Measurements from ENCODE around the gene FBXL20. TPM values are rescaled to one million over a fixed set of nuclear protein-coding genes. Genes with fewer than 3 reads are reported as not detected.
"Not testable (repeated sequence)": the region's sequence is repeated elsewhere in the genome, so short reads cannot be mapped to it uniquely, and the experiment has no call there.

FBXL20 gene
- total RNA-seq, 6 experiments from 2014 or later: 6.0 to 9.8 (median 8.5) TPM

DNA sequence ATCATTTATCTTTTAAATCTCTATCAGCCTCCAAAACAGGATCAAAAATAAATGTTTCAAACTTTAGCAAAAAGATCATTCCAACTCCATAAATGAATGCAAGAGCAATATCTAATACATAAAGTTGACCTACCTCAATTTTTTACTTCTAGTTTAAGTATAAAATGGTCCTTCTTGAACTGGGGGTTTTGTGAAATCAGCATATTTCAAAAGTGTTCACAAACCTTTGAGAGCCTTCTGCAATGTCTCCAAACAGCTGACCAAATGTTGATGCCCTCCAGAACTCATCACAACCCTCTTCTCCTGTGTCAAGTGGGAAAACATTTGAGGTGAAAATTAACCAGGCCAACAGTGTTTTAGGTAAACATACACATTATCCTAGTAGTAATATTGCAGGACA is 41.9 kb upstream of the FBXL20 start:
- Histone ChIP-seq H3K36me3 (peaks cover 0 to 91% (median 31%) of the 10 kb centered on the region in 4 donors), H3K27ac (no peak overlapping the region), H3K9me3 (no peaks in the 10 kb centered on the region), H3K4me1 (no peaks in the 10 kb centered on the region), H3K4me3 (no peak overlapping the region), H3K27me3 (no peaks in the 10 kb centered on the region)
- intact Hi-C loops (cut with DNase I): no loop called here
- no peak for TF ChIP-seq POLR2A (IDR thresholded peaks at IDR 0.05)
- TF ChIP-seq, protein P1, sequence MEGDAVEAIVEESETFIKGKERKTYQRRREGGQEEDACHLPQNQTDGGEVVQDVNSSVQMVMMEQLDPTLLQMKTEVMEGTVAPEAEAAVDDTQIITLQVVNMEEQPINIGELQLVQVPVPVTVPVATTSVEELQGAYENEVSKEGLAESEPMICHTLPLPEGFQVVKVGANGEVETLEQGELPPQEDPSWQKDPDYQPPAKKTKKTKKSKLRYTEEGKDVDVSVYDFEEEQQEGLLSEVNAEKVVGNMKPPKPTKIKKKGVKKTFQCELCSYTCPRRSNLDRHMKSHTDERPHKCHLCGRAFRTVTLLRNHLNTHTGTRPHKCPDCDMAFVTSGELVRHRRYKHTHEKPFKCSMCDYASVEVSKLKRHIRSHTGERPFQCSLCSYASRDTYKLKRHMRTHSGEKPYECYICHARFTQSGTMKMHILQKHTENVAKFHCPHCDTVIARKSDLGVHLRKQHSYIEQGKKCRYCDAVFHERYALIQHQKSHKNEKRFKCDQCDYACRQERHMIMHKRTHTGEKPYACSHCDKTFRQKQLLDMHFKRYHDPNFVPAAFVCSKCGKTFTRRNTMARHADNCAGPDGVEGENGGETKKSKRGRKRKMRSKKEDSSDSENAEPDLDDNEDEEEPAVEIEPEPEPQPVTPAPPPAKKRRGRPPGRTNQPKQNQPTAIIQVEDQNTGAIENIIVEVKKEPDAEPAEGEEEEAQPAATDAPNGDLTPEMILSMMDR (IDR thresholded peaks at IDR 0.05): no peak
- no peak for ATAC-seq
- DNase-seq: no peak

DNA sequence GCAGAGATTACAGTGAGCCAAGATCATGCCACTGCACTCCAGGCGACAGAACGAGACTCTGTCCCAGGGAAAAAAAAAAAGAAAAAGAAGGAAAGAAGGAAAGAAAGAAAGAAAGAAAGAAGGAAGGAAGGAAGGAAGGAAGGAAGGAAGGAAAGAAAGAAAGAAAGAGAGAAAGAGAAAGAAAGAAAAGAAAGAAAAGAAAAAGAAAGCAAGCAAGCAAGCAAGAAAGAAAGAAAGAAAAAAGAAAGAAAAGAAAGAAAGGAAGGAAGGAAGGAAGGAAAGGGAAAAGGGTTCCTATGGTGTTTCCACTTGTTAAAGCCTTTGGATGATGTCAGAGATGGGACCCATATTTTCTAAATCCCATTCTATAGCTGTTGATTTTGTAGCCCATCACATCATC is 38.4 kb upstream of the FBXL20 start:
- H3K27ac ChIP-seq; H3K27me3 ChIP-seq; H3K4me1 ChIP-seq; DNase-seq; intact Hi-C loops (cut with DNase I); H3K4me3 ChIP-seq; H3K9me3 ChIP-seq; ATAC-seq: not testable (repeated sequence)
- 93% methylated on average over 2 of the region's 2 CpGs for WGBS (ENCODE audit: insufficient coverage, low coverage, low lambda C conversion rate, missing lambda C conversion rate)
- peaks cover 0 to 96% (median 29%) of the 10 kb centered on the region in 4 donors for H3K36me3 ChIP-seq

- no peak for DNase-seq
- Histone ChIP-seq H3K27ac (no peak overlapping the region), H3K27me3 (no peaks in the 10 kb centered on the region), H3K9me3 (no peaks in the 10 kb centered on the region), H3K4me3 (no peak overlapping the region), H3K36me3 (peaks cover 0 to 97% (median 44%) of the 10 kb centered on the region in 4 donors), H3K4me1 (no peaks in the 10 kb centered on the region)
- ATAC-seq: no peak
- intact Hi-C loops (cut with DNase I): no loop called here
- no peak for TF ChIP-seq POLR2A (IDR thresholded peaks at IDR 0.05)
- TF ChIP-seq, protein P1 (IDR thresholded peaks at IDR 0.05): no peak
- WGBS (ENCODE audit: insufficient coverage, low coverage, low lambda C conversion rate, missing lambda C conversion rate): 93% methylated on average over 2 of the region's 4 CpGs
Measured at GRCh38 chr17:39429600-39429999, 28.2 kb upstream of the FBXL20 start.

- Histone ChIP-seq H3K9me3 (no peaks in the 10 kb centered on the region), H3K36me3 (peaks cover 0 to 83% (median 25%) of the 10 kb centered on the region in 4 donors), H3K4me1 (no peaks in the 10 kb centered on the region), H3K27me3 (no peaks in the 10 kb centered on the region), H3K4me3 (no peak overlapping the region), H3K27ac (no peak overlapping the region)
- DNase-seq (no peak), ATAC-seq (no peak)
- intact Hi-C loops (cut with DNase I): no loop called here
- WGBS (ENCODE audit: insufficient coverage, low coverage, low lambda C conversion rate, missing lambda C conversion rate): 100% methylated on average over 1 of the region's 1 CpG
- TF ChIP-seq, protein P1 (IDR thresholded peaks at IDR 0.05): no peak
- TF ChIP-seq POLR2A (IDR thresholded peaks at IDR 0.05): no peak
Measured at GRCh38 chr17:39416141-39416540, 14.7 kb upstream of the FBXL20 start.

DNA sequence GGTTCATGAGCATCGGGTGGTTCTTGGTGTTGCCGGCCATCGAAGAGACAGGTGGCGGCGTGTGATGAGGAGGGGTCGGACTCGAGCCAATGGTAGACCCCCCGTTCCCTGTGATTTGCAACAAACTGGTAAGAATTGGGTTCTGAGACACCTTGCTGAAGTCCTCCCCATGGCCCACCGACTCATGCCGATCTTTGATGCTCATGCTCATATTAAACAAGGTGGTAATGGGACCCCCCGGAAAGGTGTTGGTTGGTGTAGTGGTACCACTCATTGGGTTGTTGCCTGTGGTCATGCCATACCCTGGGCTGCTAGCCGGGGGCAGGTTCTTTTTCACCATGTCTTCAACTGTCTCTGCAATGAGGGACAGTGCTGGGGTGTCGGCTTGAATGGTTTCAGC is 8.9 kb upstream of the FBXL20 start:
- no peaks in the 10 kb centered on the region for H3K27me3 ChIP-seq
- H3K4me1 ChIP-seq: no peaks in the 10 kb centered on the region
- no peaks in the 10 kb centered on the region for H3K9me3 ChIP-seq
- ATAC-seq (no peak), DNase-seq (no peak)
- intact Hi-C loops (cut with DNase I): no loop called here
- TF ChIP-seq POLR2A (IDR thresholded peaks at IDR 0.05): no peak
- TF ChIP-seq, protein P1 (IDR thresholded peaks at IDR 0.05): no peak
- 91% methylated on average over 12 of the region's 13 CpGs for WGBS (ENCODE audit: insufficient coverage, low coverage, low lambda C conversion rate, missing lambda C conversion rate)
- no peak overlapping the region for H3K4me3 ChIP-seq
- no peak overlapping the region for H3K27ac ChIP-seq
- peaks cover 0 to 75% (median 31%) of the 10 kb centered on the region in 4 donors for H3K36me3 ChIP-seq
